IMR-90 (cell line): ENCODE measurements around the gene EMX1. TPM values are rescaled to one million over a fixed set of nuclear protein-coding genes. Genes with fewer than 3 reads are reported as not detected.

ENCODE experiments used
- ATAC-seq: fragments of 200-7000 bp; cut with Tn5 transposase; 2 replicates; pipeline ENCODE4 v1.9.1; 2020; ENCODE audit warnings: low read depth, mild to moderate bottlenecking, moderate library complexity
- BruUV-seq: library from RNA; stranded (reverse); fragments of 400-500 nt; replicated peaks from 2 replicates; lab custom pipeline; 2021; lab: Mats Ljungman, UMichigan
- CTCF ChIA-PET: fragments of 300-600 bp; formaldehyde crosslinking; extraction: SDS; loops from one replicate; lab custom pipeline; 2021; ENCODE audit warnings: antibody characterized with exemption; lab: Yijun Ruan, JAX
- POLR2A ChIA-PET: fragments of 300-600 bp; sonication (Branson Sonifier 250); formaldehyde crosslinking; loops from one replicate; lab custom pipeline; 2022; ENCODE audit warnings: antibody characterized with exemption; ENCODE audit not compliant: unreplicated experiment; lab: Charles Lee
- DNase-seq: peaks from one replicate; pipeline ENCODE4 v3.0.0; 2013
- H2AFZ ChIP-seq: replicated peaks from 2 replicates; pipeline ENCODE3; 2013; ENCODE audit warnings: low read length, mild to moderate bottlenecking; ENCODE audit not compliant: poor library complexity
- H2AK5ac ChIP-seq: 2 replicates; pipeline ENCODE4 v1.6.1; 2013; ENCODE audit warnings: low read depth, low read length, inconsistent platforms
- H2AK9ac ChIP-seq: replicated peaks from 2 replicates; pipeline ENCODE3; 2013; ENCODE audit warnings: mild to moderate bottlenecking, low read depth, low read length, moderate library complexity; ENCODE audit not compliant: poor library complexity
- H2BK120ac ChIP-seq: 2 replicates; pipeline ENCODE4 v1.6.1; 2013; ENCODE audit warnings: low read depth, low read length, inconsistent platforms
- H2BK15ac ChIP-seq: 3 replicates; pipeline ENCODE4 v1.6.1; 2013; ENCODE audit warnings: low read depth, low read length, inconsistent platforms
- H2BK20ac ChIP-seq: 2 replicates; pipeline ENCODE4 v1.6.1; 2013; ENCODE audit warnings: low read depth, mild to moderate bottlenecking, inconsistent platforms, low read length, moderate library complexity
- H2BK5ac ChIP-seq: 2 replicates; pipeline ENCODE4 v1.6.1; 2013; ENCODE audit warnings: mild to moderate bottlenecking, low read depth, low read length, inconsistent platforms; ENCODE audit not compliant: poor library complexity, severe bottlenecking
- H3K14ac ChIP-seq: replicated peaks from 2 replicates; pipeline ENCODE4 v1.6.1; 2013; ENCODE audit warnings: low read depth, low read length, inconsistent platforms
- H3K18ac ChIP-seq: 2 replicates; pipeline ENCODE4 v1.6.1; 2013; ENCODE audit warnings: low read depth, low read length, control low read depth
- H3K23ac ChIP-seq: 2 replicates; pipeline ENCODE4 v1.6.1; 2013; ENCODE audit warnings: low read depth, low read length, inconsistent platforms
- H3K27ac ChIP-seq: 2 replicates; pipeline ENCODE4 v1.5.1; 2013; ENCODE audit warnings: mild to moderate bottlenecking, control low read depth, low read length; ENCODE audit not compliant: insufficient read depth
- H3K27me3 ChIP-seq: 2 replicates; pipeline ENCODE4 v1.6.1; 2013; ENCODE audit warnings: low read length; ENCODE audit not compliant: control insufficient read depth, insufficient read depth
- H3K36me3 ChIP-seq: 2 replicates; pipeline ENCODE4 v1.6.1; 2013; ENCODE audit warnings: low read length, mixed read lengths; ENCODE audit not compliant: control insufficient read depth, insufficient read depth
- H3K4ac ChIP-seq: 2 replicates; pipeline ENCODE4 v1.6.1; 2013; ENCODE audit warnings: low read depth, low read length, inconsistent platforms
- H3K4me1 ChIP-seq: 2 replicates; pipeline ENCODE4 v1.6.1; 2013; ENCODE audit warnings: low read length, mixed read lengths; ENCODE audit not compliant: control insufficient read depth, insufficient read depth
- H3K4me2 ChIP-seq: 2 replicates; pipeline ENCODE4 v1.6.1; 2013; ENCODE audit warnings: low read depth, mild to moderate bottlenecking, control low read depth, low read length, moderate library complexity
- H3K4me3 ChIP-seq: 2 replicates; pipeline ENCODE4 v1.5.1; 2013; ENCODE audit warnings: low read depth, mild to moderate bottlenecking, control low read depth, low read length, moderate library complexity; ENCODE audit not compliant: insufficient read depth
- H3K56ac ChIP-seq: 2 replicates; pipeline ENCODE4 v1.6.1; 2013; ENCODE audit warnings: low read length, inconsistent platforms; ENCODE audit not compliant: insufficient read depth; ENCODE audit errors: extremely low read depth
- H3K79me1 ChIP-seq, 2 experiments: 2 replicates each; pipeline ENCODE4 v1.6.1; 2013; ENCODE audit warnings: low read length in 2 of 2, inconsistent platforms in 1 of 2, low read depth in 1 of 2
- H3K9ac ChIP-seq: 2 replicates; pipeline ENCODE4 v1.6.1; 2013; ENCODE audit warnings: low read depth, low read length, control low read depth
- H3K9me1 ChIP-seq: 2 replicates; pipeline ENCODE4 v1.6.1; 2013; ENCODE audit warnings: low read length, inconsistent platforms; ENCODE audit not compliant: insufficient read depth
- H3K9me3 ChIP-seq: 2 replicates; pipeline ENCODE4 v1.6.1; 2013; ENCODE audit warnings: low read length; ENCODE audit not compliant: control insufficient read depth, insufficient read depth
- H4K20me1 ChIP-seq: 2 replicates; pipeline ENCODE4 v1.6.1; 2013; ENCODE audit warnings: low read length, inconsistent platforms; ENCODE audit not compliant: insufficient read depth
- H4K5ac ChIP-seq: 2 replicates; pipeline ENCODE4 v1.6.1; 2013; ENCODE audit warnings: mild to moderate bottlenecking, low read depth, low read length, control low read depth
- H4K8ac ChIP-seq, 2 experiments: 2 replicates each; pipeline ENCODE4 v1.6.1; 2013; ENCODE audit warnings: low read depth in 2 of 2, low read length in 2 of 2, control low read depth in 1 of 2, inconsistent platforms in 1 of 2
- H4K91ac ChIP-seq: 2 replicates; pipeline ENCODE4 v1.6.1; 2013; ENCODE audit warnings: low read depth, low read length, inconsistent platforms; ENCODE audit not compliant: insufficient read depth
- BHLHE40 ChIP-seq: fragments of 150-350 bp; IDR thresholded peaks from 2 replicates; pipeline ENCODE4 v1.6.1; 2016; ENCODE audit warnings: mild to moderate bottlenecking, low read depth, low read length
- CEBPB ChIP-seq: IDR thresholded peaks from 2 replicates; pipeline ENCODE4 v1.6.1; 2012; ENCODE audit warnings: low read depth, low read length, improper control_type of control experiment
- CHD1 ChIP-seq: IDR thresholded peaks from 2 replicates; pipeline ENCODE4 v1.6.1; 2012; ENCODE audit warnings: low read depth, low read length, improper control_type of control experiment
- FOS ChIP-seq: fragments of 150-350 bp; IDR thresholded peaks from 2 replicates; pipeline ENCODE4 v1.6.1; 2016; ENCODE audit warnings: low read depth, low read length
- MAFK ChIP-seq: IDR thresholded peaks from 2 replicates; pipeline ENCODE4 v1.6.1; 2012; ENCODE audit warnings: low read depth, low read length, improper control_type of control experiment
- MAZ ChIP-seq: IDR thresholded peaks from 2 replicates; pipeline ENCODE4 v1.6.1; 2012; ENCODE audit warnings: low read depth, mild to moderate bottlenecking, low read length, improper control_type of control experiment, moderate library complexity, borderline replicate concordance
- MXI1 ChIP-seq: IDR thresholded peaks from 2 replicates; pipeline ENCODE4 v1.6.1; 2012; ENCODE audit warnings: low read depth, mild to moderate bottlenecking, low read length, moderate library complexity, borderline replicate concordance
- NFE2L2 ChIP-seq: fragments of 150-350 bp; IDR thresholded peaks from 2 replicates; pipeline ENCODE4 v1.6.1; 2016; ENCODE audit warnings: low read depth, mild to moderate bottlenecking, low read length
- POLR2A ChIP-seq: IDR thresholded peaks from 2 replicates; pipeline ENCODE4 v1.6.1; 2012; ENCODE audit warnings: mild to moderate bottlenecking, low read depth, low read length
- RAD21 ChIP-seq: IDR thresholded peaks from 2 replicates; pipeline ENCODE4 v1.6.1; 2012; ENCODE audit warnings: low read length, improper control_type of control experiment
- RCOR1 ChIP-seq: IDR thresholded peaks from 2 replicates; pipeline ENCODE4 v1.6.1; 2012; ENCODE audit warnings: mild to moderate bottlenecking, low read length, improper control_type of control experiment; ENCODE audit not compliant: insufficient replicate concordance
- RFX5 ChIP-seq: IDR thresholded peaks from 2 replicates; pipeline ENCODE4 v1.8.0; 2012; ENCODE audit warnings: low read depth, mild to moderate bottlenecking, low read length, moderate library complexity
- SMC3 ChIP-seq: fragments of 150-350 bp; IDR thresholded peaks from 2 replicates; pipeline ENCODE4 v1.6.1; 2016; ENCODE audit warnings: low read depth, mild to moderate bottlenecking, antibody characterized with exemption, low read length, moderate library complexity
- USF2 ChIP-seq: fragments of 150-350 bp; IDR thresholded peaks from 2 replicates; pipeline ENCODE4 v1.6.1; 2017; ENCODE audit warnings: mild to moderate bottlenecking, antibody characterized with exemption, low read length, low read depth
- WGBS, 2 experiments: methylation state at CpG; one replicate each; pipeline versions ENCODE4 v1.1.5 to v1.1.7; 2013; ENCODE audit warnings: missing lambda C conversion rate in 2 of 2; ENCODE audit not compliant: insufficient read length in 1 of 2; ENCODE audit errors: extremely low coverage in 2 of 2; 5-methylcytosine and 5-hydroxymethylcytosine counted together
- dilution Hi-C: fragments of 300-500 bp; cut with HindIII; formaldehyde crosslinking; loops from one replicate; pipeline ENCODE4 v1.14.3; 2018; ENCODE audit warnings: low sequenced_read_pairs; ENCODE audit not compliant: unreplicated experiment
- in situ Hi-C: fragments of 300-500 bp; cut with MboI; formaldehyde crosslinking; loops from 3 replicates; pipeline ENCODE4 v1.14.3; 2019; ENCODE audit warnings: low sequenced_read_pairs, inconsistent platforms, mixed read lengths
- intact Hi-C: fragments of 100-400 bp; cut with micrococcal nuclease; formaldehyde crosslinking; loops from 2 replicates; pipeline ENCODE4 v1.10.0; 2022
- polyA plus RNA-seq, 3 experiments: library from polyadenylated mRNA; depleted of rRNA; stranded (reverse); fragments of >200 nt; gene quantifications; 2 replicates each; pipeline ENCODE4 v1.2.3, GENCODE V29; 2012; ENCODE audit warnings: low replicate concordance in 1 of 3
- total RNA-seq: library from RNA; depleted of rRNA; stranded (reverse); fragments of >200 nt; gene quantifications from 2 replicates; pipeline ENCODE4 v1.2.3, GENCODE V29; 2012
- TF ChIP-seq, protein P1 (sequence below): conservative IDR thresholded peaks from 2 replicates; pipeline ENCODE4 v1.5.1; 2012; ENCODE audit warnings: mild to moderate bottlenecking, low read depth, low read length, improper control_type of control experiment
- TF ChIP-seq, protein P2 (sequence below): fragments of 150-350 bp; IDR thresholded peaks from 2 replicates; pipeline ENCODE4 v1.6.1; 2016; ENCODE audit warnings: low read depth, mild to moderate bottlenecking, low read length, moderate library complexity, borderline replicate concordance

Gene EMX1
- total and polyA plus RNA-seq, 2 of the 4 experiments (the other 2 are of a cell fraction): not detected

GRCh38 chr2:72938455-72938854 is 21.1 kb downstream of the EMX1 start:
- H2AK9ac ChIP-seq: no peak overlapping the region
- no peak overlapping the region for H3K9ac ChIP-seq
- H3K4me3 ChIP-seq: no peak overlapping the region
- no peak overlapping the region for H4K91ac ChIP-seq
- WGBS, 2 experiments: 83% methylated on average over 2 of the region's 5 CpGs; no CpG with 5 or more reads in 1 of the 2 experiments
- no peak overlapping the region for H4K5ac ChIP-seq
- H3K4me2 ChIP-seq: no peak overlapping the region
- BruUV-seq: no TSS peak
- H3K4ac ChIP-seq: no peak overlapping the region
- no peak overlapping the region for H2BK120ac ChIP-seq
- no peaks in the 10 kb centered on the region for H3K36me3 ChIP-seq
- peaks cover 10% of the 10 kb centered on the region; the same call in 1 of the 2 replicates for H3K4me1 ChIP-seq
- no peak overlapping the region for H3K23ac ChIP-seq
- H3K9me1 ChIP-seq: peaks cover 15% of the 10 kb centered on the region
- DNase-seq: no peak
- no peak overlapping the region for H4K8ac ChIP-seq
- H4K20me1 ChIP-seq: peaks cover 9% of the 10 kb centered on the region; the same call in 1 of the 2 replicates
- no peaks in the 10 kb centered on the region for H3K79me1 ChIP-seq
- H3K27me3 ChIP-seq: peaks cover 17% of the 10 kb centered on the region; the same call in 1 of the 2 replicates
- no peak overlapping the region for H2BK5ac ChIP-seq
- CTCF ChIA-PET: no interaction called here
- no peak overlapping the region for H2BK20ac ChIP-seq
- POLR2A ChIA-PET: no interaction called here
- in situ Hi-C loops: no loop called here
- H3K9me3 ChIP-seq: no peaks in the 10 kb centered on the region
- intact Hi-C loops: no loop called here
- no peak overlapping the region for H2BK15ac ChIP-seq
- H3K18ac ChIP-seq: no peak overlapping the region
- ATAC-seq: no peak
- no peak overlapping the region for H2AFZ ChIP-seq
- H3K14ac ChIP-seq: no peak overlapping the region
- dilution Hi-C loops: no loop called here
- H2AK5ac ChIP-seq: no peak overlapping the region
- H3K27ac ChIP-seq: no peak overlapping the region
- no peak for TF ChIP-seq USF2
- no peak for TF ChIP-seq FOS
- TF ChIP-seq MAZ: no peak
- TF ChIP-seq, protein P1, sequence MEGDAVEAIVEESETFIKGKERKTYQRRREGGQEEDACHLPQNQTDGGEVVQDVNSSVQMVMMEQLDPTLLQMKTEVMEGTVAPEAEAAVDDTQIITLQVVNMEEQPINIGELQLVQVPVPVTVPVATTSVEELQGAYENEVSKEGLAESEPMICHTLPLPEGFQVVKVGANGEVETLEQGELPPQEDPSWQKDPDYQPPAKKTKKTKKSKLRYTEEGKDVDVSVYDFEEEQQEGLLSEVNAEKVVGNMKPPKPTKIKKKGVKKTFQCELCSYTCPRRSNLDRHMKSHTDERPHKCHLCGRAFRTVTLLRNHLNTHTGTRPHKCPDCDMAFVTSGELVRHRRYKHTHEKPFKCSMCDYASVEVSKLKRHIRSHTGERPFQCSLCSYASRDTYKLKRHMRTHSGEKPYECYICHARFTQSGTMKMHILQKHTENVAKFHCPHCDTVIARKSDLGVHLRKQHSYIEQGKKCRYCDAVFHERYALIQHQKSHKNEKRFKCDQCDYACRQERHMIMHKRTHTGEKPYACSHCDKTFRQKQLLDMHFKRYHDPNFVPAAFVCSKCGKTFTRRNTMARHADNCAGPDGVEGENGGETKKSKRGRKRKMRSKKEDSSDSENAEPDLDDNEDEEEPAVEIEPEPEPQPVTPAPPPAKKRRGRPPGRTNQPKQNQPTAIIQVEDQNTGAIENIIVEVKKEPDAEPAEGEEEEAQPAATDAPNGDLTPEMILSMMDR: no peak
- no peak for TF ChIP-seq RFX5
- no peak for TF ChIP-seq MAFK
- TF ChIP-seq, protein P2, sequence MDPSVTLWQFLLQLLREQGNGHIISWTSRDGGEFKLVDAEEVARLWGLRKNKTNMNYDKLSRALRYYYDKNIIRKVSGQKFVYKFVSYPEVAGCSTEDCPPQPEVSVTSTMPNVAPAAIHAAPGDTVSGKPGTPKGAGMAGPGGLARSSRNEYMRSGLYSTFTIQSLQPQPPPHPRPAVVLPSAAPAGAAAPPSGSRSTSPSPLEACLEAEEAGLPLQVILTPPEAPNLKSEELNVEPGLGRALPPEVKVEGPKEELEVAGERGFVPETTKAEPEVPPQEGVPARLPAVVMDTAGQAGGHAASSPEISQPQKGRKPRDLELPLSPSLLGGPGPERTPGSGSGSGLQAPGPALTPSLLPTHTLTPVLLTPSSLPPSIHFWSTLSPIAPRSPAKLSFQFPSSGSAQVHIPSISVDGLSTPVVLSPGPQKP: no peak
- no peak for TF ChIP-seq RCOR1
- TF ChIP-seq MXI1: no peak
- no peak for TF ChIP-seq RAD21
- TF ChIP-seq NFE2L2: no peak
- TF ChIP-seq SMC3: no peak
- TF ChIP-seq POLR2A: no peak
- no peak for TF ChIP-seq CHD1
- TF ChIP-seq BHLHE40: no peak
- no peak for TF ChIP-seq CEBPB
- H3K56ac ChIP-seq: no peak overlapping the region
